PC-3 (cell line): ENCODE results near the gene CPEB2.

Experiments
- EZH2 ChIP-seq: fragments of 300-600 bp; sonication (generic); IDR thresholded peaks from one replicate; pipeline ENCODE4 v1.6.1; 2017; ENCODE audit warnings: antibody characterized with exemption, mild to moderate bottlenecking, low read length; ENCODE audit not compliant: unreplicated experiment
- EZH2phosphoT487 ChIP-seq: fragments of 300-600 bp; sonication (generic); IDR thresholded peaks from 2 replicates; pipeline ENCODE4 v1.6.1; 2018; ENCODE audit warnings: mild to moderate bottlenecking, antibody characterized with exemption, low read length, borderline replicate concordance
- TF ChIP-seq, protein P1 (sequence below): fragments of 300-600 bp; sonication (generic); conservative IDR thresholded peaks from 2 replicates; pipeline ENCODE4 v1.5.1; 2017; ENCODE audit warnings: antibody characterized with exemption, low read depth, mild to moderate bottlenecking, low read length

DNA sequence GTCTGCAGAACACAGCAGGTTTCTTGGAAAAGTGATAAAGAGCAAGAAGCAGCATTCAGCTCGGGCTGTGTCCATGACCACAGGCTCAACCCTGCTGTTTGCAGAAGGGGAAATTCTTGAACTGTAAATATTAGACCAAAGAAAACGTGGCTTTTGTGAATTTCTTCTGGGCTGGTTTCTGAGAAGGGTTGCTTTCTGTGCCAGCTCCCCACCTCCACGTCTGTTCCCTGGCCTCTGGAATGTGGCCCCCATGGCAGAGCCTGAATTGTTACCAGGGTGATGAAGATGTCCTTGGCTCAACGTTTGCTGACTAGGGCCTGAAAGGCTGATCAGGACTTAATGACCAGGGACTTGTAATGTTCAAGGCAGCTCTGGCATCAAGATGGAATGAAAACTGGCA, 116.0 kb downstream of the CPEB2 start:
- TF ChIP-seq, protein P1, sequence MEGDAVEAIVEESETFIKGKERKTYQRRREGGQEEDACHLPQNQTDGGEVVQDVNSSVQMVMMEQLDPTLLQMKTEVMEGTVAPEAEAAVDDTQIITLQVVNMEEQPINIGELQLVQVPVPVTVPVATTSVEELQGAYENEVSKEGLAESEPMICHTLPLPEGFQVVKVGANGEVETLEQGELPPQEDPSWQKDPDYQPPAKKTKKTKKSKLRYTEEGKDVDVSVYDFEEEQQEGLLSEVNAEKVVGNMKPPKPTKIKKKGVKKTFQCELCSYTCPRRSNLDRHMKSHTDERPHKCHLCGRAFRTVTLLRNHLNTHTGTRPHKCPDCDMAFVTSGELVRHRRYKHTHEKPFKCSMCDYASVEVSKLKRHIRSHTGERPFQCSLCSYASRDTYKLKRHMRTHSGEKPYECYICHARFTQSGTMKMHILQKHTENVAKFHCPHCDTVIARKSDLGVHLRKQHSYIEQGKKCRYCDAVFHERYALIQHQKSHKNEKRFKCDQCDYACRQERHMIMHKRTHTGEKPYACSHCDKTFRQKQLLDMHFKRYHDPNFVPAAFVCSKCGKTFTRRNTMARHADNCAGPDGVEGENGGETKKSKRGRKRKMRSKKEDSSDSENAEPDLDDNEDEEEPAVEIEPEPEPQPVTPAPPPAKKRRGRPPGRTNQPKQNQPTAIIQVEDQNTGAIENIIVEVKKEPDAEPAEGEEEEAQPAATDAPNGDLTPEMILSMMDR: no peak
- TF ChIP-seq EZH2phosphoT487 (no peak), EZH2 (no peak)
